HG03460 (cell line): Measurements from ENCODE around the gene ZNF394.

ENCODE experiments used
- ATAC-seq: cut with Tn5 transposase; IDR thresholded peaks from one replicate; pipeline ENCODE4 v1.9.1; 2021; ENCODE audit not compliant: unreplicated experiment

Gene ZNF394

DNA sequence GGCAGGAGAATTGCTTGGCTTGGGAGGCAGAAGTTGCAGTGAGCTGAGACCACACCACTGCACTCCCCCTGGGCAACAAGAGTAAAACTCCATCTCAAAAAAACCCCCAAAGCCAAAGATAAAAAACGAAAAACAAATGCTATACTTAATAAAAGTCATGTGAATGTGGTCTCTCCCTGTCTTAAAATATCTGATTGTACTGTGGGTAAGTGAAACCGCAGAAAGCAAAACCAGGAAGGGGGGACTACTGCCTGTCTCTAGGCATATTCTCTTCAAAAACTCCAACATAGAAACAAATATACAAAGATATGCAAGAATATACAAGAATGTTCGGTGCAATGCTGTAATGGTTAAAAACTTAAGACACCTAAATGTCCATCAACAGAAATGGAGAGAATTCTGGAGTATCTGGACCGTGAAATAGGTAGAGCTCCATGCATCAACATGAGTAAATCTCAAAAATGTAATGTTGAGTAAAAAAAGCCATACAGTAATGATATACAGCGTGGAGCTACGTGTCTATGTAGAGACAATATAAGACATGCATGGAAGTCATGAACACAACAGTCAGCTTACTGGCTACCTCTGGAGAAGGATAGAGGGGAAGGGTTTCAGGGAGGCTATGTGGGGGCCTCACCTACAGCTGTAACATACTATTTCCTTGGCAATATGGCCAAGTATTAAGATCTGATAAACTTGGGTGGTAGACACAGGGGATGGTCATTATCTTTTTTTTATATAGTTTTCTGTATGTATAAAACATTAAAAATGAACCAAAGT is 2.1 kb downstream of the ZNF394 start:
- no peak for ATAC-seq

- no peak for ATAC-seq
These were observed 6.3 kb downstream of the ZNF394 start for GRCh38 chr7:99493823-99494222.

DNA sequence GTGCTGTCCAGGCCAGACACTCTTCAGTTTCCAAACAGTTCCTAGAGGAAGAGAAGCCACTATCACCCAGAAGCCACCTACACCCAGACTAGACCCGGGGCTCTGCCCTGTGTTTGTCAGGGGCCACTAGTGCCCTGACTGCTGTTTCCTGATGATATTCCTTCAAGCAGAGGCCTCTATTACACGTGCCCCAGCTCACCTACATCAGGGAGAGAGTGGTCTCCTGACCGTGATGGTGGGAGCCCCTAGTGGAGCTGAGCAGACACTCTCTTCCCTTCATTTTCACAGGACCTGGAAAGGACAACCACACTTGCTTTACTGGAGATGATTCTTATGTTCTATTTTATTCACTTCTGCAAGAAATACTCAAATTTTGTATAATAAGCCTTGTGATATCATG is 9.2 kb downstream of the ZNF394 start:
- ATAC-seq: no peak

DNA sequence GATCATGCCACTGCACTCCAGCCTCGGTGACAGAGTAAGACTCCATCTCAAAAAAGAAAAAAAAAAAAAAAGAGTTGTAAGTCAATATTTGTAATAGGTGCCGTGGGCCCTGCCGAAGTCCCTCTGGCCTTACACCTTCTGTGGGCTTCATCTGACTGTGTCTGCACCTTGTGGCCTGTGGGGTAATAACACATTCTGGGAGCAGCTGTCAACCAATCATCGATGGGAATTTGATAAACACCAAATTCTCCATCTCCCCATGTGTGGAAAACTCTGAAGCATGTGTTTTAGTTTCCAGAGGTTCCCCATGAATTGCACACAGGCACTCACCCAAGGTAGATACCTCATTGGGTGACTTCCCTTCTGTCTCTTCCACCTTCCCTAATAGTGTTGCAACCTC is 10.8 kb downstream of the ZNF394 start:
- no peak for ATAC-seq

DNA sequence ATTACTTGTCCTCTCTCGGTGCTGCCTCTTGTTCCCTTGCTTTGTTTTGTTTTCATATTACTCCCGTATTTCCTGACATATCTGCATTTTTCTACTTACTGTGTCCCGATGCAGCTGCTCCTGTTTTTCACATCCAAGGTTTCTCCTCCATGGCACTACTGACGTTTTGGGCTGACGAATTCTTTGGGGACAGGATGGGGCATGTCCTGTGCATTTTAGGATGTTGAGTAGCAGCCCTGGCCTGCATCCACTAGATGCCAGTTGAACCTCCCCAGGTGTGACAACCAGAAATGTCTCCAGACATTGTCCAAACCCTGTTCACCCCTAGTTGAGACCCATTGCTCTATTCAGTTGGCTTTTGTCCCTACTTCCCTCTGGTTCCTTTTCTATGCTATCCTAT is 15.0 kb downstream of the ZNF394 start:
- ATAC-seq: no peak

DNA sequence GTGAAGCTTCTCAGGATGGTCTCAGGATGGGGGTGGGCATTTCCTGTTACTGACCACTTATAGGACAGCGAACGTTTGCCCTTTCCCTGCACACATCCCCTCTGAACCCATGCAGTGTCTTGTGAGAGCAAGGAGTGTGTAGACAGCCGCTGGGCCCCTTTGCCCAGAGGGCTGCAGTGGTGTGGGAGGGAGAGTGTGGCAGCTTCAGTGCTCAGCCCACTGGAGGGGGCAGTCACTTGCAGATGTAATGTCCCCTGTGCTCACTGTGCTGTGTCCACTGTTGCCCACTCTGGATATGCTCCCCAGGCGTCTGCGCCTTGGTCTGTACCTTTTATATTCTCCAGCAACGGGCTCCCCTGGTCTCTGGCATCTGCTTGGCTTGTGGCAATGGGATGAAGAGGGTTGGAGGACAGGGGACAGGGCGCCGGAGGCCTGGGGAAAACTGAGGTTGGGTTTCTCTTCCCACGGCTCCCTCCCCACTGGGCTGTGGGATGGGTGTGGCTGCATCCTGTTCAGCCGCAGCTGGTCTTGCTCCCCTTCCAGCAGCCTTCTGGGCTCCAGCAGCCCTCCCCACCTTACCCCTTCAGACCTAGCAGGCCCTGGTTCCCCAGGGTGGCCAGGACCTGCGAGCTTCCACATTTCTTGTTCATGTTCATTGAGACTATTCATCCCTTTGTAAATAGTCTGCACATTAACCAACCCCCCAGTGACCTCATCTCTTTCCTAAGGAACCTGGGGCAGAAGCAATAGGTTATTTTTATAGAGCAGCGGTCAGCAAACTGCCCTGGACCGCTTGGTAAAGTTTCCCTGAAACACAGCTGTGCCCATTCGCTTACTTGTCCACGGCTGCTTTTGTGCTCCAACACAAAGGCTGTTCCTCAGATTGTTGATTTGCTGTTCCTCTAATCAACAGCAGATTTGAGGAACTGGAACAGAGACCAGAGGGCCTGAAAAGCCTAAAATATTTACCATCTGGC is 21.3 kb downstream of the ZNF394 start:
- no peak for ATAC-seq

DNA sequence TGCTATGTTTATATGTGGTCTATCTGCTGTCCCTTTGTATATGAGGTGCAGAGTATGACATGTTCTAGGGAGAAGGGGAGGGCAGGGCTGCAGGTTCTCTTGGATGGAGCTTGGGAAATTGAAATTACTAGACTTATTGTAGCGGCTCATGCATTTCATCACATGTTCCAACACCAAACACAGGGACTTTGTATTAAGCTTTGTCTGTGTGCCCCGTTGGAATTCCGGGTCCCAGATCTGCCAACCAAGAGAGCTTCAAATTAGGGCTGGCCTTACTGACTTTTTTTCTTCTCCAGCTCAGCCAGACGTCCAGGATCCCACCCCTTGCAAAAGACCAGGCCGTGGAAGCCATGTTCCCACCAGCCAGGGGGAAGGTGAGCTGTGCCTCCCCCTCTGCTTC is 24.0 kb downstream of the ZNF394 start:
- ATAC-seq: no peak

GRCh38 chr7:99473315-99473596 is 26.8 kb downstream of the ZNF394 start:
- no peak for ATAC-seq

DNA sequence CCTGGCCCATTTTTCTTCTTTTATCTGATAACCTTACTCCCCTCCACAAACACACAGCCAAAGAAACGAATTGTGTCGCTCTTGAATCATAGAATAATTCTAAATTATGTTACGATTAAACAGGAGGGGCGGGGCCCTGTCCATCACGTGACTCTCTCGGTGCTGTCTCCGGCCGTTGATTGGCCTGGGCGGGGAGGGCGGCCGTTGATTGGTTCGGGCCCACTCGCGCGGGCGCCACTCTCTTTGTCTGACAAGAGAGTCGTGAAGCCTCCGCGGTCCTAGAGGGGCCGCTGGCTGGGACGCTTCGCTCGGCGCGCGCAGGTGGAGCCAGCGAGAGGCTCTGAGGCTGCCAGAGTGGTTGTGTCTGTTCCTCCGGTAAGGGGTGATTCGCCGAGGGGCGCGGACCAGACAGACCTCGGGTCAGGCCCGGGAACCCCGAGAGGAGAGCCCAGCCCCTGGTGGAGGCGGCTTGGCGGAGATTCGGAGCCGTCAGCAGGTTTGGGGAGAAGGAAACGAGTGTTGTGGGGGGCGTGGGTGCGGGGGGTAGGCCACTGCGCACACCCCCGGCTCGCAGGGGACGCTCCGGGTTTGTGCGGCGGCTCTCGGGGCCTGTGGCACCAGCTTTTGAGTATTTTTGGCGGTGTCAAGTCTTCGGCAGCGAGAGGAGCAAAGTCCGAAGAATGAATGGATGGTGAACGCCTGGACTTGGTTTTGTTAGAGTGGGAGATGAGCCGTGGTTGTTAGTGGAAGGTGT is 27.3 kb downstream of the ZNF394 start, which contains the start of gene ZNF789:
Gene ZNF789 (plus strand): TSS at position 330 of the 754 bp plus-strand sequence. CDS start 3,567 bp downstream, outside the sequence.
- ATAC-seq: peak; percentile 97

GRCh38 chr7:99469381-99470065 is 30.6 kb downstream of the ZNF394 start:
- no peak for ATAC-seq

DNA sequence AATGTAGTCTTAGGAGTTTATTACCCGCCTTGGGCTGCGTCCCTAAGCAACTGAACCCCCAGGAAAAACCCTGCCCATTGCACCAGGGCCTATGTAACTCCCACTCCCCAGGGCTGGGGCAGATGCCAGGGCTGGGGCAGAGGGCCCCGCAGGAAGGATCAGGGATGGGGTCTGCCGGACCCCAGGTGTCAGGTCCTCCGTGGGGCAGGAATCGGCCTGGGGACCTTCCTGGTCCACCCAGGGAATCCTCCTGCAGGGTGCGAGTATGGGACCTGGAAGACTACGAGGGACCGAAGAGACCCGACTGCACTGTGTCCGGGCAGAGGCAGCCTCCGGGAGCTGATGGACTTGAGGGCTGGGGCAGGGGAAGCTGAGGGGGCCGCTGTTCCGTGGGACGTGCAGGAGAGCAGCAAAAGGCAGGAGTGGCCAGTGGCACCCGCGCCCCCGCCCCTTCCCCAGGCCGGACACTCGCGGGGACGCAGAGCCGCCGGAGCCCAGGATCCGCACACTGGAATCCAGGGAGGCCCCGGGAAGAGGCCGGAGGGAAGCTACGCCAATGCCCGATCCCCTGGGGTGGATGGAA is 31.7 kb downstream of the ZNF394 start:
- ATAC-seq: no peak

- peak; percentile 6 for ATAC-seq
These were observed 34.7 kb downstream of the ZNF394 start for GRCh38 chr7:99465421-99465768.

DNA sequence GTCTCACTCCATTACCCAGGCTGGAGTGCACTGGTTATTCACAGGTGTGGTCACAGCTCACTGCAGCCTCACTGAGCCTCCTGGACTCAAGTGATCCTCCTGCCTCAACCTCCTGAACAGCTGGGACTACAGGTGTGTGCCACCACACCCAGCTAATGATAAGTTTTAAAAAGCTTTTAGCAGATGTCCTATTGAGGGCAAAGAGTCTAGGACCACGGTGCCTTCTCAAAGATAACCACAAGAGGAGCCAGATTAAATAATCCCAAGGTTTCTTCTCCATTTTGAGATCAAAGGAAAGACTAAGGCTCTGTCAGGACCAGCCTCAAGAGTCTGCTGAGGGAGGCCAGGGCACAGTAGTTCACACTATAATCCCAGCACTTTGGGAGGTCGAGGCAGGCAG is 38.9 kb downstream of the ZNF394 start:
- ATAC-seq: no peak

GRCh38 chr7:99460651-99461050 is 39.4 kb downstream of the ZNF394 start:
- no peak for ATAC-seq

GRCh38 chr7:99459087-99459486 is 41.0 kb downstream of the ZNF394 start:
- no peak for ATAC-seq

DNA sequence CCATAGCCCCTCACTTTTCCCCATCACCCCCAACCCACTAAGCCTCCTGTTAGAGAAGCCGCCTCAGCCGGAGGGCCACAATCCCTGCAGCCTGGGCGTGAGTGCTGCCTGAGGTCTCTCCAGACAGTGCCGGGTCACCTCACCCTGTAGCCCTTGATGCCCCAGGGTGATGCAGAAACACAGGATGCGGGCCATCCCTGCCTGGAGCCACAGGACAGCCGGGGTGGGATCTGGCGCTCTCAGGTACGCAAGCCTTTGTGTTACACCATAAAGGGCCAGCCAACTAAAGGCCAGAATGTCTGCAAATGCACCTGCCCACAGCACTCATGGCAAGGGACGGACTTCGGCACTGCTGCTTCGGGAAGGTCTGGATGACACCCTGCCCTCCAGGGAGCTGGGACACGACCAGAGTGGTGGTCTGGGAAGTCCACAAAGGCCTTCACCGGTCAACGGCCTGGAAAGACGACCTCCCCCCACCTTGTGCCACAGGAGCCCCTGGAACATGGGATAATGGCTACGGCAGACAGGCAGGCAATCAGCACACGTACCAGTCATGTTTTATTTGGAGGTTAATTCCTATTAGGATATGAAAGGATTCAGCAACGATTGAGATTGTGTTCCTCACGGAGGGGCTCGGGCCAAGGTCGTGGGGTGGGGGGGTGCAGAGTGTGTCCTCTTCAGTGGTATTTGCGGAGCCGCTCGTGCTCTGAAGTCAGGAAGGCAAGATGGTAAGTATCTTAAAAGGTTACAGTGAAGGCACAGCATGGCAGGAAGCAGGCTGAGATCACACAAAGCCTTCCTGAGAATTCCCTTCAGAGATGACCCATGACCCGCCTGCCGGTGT is 42.2 kb downstream of the ZNF394 start:
- no peak for ATAC-seq

DNA sequence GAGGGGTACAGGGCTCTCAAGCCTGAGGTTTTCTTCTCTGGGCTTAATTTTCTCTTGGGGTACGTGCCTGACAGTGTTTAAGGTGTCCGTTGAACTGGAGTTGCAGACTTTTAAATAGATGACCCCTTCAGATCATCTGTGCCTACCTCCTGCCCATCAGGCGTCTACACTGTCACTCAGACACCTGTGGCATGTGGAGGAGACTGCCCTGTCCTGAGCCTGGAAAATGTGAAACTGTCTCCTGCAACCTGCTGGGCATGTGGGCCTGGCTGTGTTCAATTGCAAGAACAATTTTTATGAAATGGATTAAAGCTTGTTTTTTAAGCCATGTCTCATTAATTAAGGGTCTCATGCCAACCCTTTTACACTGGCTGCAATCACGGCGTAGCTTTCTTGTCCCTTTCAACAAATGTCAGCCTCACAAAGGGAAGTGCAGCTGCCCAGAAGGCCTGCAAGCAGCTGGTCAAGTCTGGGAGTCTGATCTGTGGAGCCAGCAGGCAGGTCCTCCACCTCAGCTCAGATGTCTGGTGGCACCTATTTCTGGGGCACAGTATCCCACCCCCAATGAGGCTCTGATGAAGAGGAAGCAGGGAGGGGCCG is 42.9 kb downstream of the ZNF394 start:
- no peak for ATAC-seq

GRCh38 chr7:99456288-99456687 is 43.8 kb downstream of the ZNF394 start:
- no peak for ATAC-seq

- ATAC-seq: no peak
These were observed 44.2 kb downstream of the ZNF394 start for GRCh38 chr7:99455874-99456273.
